ENCODE results near the gene PRSS57. TPM values are rescaled to one million over a fixed set of nuclear protein-coding genes. Genes with fewer than 3 reads are reported as not detected.

The PRSS57 gene
- total and polyA plus RNA-seq, 2 of the 13 experiments (the other 11 are each of a cell fraction or from before 2014, with no cell fraction given) = 0.12 TPM; not detected in 1

- TF ChIP-seq ZNF136 (CRISPR knock-in tag; IDR thresholded peaks at IDR 0.05; ENCODE audit: low read depth) (no peak), MED1 (CRISPR knock-in tag; IDR thresholded peaks at IDR 0.05) (0 out of 2 replicates have a peak, but pooled peaks have one; percentile 15), NFE2 (CRISPR knock-in tag; IDR thresholded peaks at IDR 0.05) (no peak), HMGXB4 (CRISPR knock-in tag; IDR thresholded peaks at IDR 0.05; ENCODE audit: borderline replicate concordance in 1 of 2, low read depth in 1 of 2) (0 out of 4 replicates have a peak, but pooled peaks of 1 of the 2 experiments have one; percentile 11), SP2 (CRISPR knock-in tag; IDR thresholded peaks at IDR 0.05) (no peak), AGO2 (optimal IDR thresholded peaks at IDR 0.05; ENCODE audit: low read depth, low read length) (peak; percentile 92), ZNF296 (CRISPR knock-in tag; conservative IDR thresholded peaks at IDR 0.05) (no peak), NKX3-1 (CRISPR knock-in tag; IDR thresholded peaks at IDR 0.05) (no peak; the same call in 1 of the 2 replicates), REPIN1 (CRISPR knock-in tag; IDR thresholded peaks at IDR 0.05; ENCODE audit: borderline replicate concordance, low read depth) (no peak), FOXA3 (CRISPR knock-in tag; IDR thresholded peaks at IDR 0.05) (no peak), PRPF4 (IDR thresholded peaks at IDR 0.05; ENCODE audit: low read depth, low read length, poor library complexity, severe bottlenecking) (no peak), MEIS2 (CRISPR knock-in tag; IDR thresholded peaks at IDR 0.05) (no peak), ZIK1 (CRISPR knock-in tag; IDR thresholded peaks at IDR 0.05; ENCODE audit: borderline replicate concordance, low read depth) (no peak), ZBTB2 (CRISPR knock-in tag; IDR thresholded peaks at IDR 0.05; ENCODE audit: low read depth) (0 out of 2 replicates have a peak, but pooled peaks have one; percentile 24), ZNF780A (CRISPR knock-in tag; IDR thresholded peaks at IDR 0.05) (0 out of 2 replicates have a peak, but pooled peaks have one; percentile 2), ZNF10 (CRISPR knock-in tag; IDR thresholded peaks at IDR 0.05; ENCODE audit: borderline replicate concordance, low read depth) (no peak), SIX1 (CRISPR knock-in tag; IDR thresholded peaks at IDR 0.05; ENCODE audit: borderline replicate concordance) (no peak), JUNB (CRISPR knock-in tag; IDR thresholded peaks at IDR 0.05; ENCODE audit: borderline replicate concordance) (no peak), ZNF570 (CRISPR knock-in tag; IDR thresholded peaks at IDR 0.05; ENCODE audit: borderline replicate concordance) (no peak), ZNF564 (CRISPR knock-in tag; IDR thresholded peaks at IDR 0.05) (0 out of 2 replicates have a peak, but pooled peaks have one; percentile 8), RAD21 (CRISPR knock-in tag; IDR thresholded peaks at IDR 0.05) (no peak), ZBTB38 (CRISPR knock-in tag; IDR thresholded peaks at IDR 0.05) (no peak), MAFK (conservative IDR thresholded peaks at IDR 0.05 in 1 of 2, IDR thresholded peaks at IDR 0.05 in 1 of 2; ENCODE audit: low read length in 2 of 2) (no peak), ERF (CRISPR knock-in tag; IDR thresholded peaks at IDR 0.05) (0 out of 2 replicates have a peak, but pooled peaks have one; percentile 3), IRX3 (CRISPR knock-in tag; IDR thresholded peaks at IDR 0.05; ENCODE audit: borderline replicate concordance, low read depth) (no peak)
- TF ChIP-seq, protein P1, sequence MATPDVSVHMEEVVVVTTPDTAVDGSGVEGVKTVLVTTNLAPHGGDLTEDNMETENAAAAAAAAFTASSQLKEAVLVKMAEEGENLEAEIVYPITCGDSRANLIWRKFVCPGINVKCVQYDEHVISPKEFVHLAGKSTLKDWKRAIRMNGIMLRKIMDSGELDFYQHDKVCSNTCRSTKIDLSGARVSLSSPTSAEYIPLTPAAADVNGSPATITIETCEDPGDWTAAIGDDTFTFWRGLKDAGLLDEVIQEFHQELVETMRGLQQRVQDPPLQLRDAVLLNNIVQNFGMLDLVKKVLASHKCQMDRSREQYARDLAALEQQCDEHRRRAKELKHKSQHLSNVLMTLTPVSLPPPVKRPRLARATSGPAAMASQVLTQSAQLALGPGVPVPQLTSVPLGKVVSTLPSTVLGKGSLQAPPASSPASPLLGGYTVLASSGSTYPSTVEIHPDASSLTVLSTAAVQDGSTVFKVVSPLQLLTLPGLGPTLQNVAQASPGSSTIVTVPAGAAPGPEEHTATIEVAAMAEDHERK (CRISPR knock-in tag; IDR thresholded peaks at IDR 0.05; ENCODE audit: low read depth) = no peak
These were observed 32.9 kb downstream of the PRSS57 start (continued) for GRCh38 chr19:662207-662961.

Data from HepG2 (cell line).